A673 (cell line): Measurements from ENCODE around the gene HEXIM2.
"Not testable (repeated sequence)": the region's sequence is repeated elsewhere in the genome, so short reads cannot be mapped to it uniquely, and the experiment has no call there.

Experiments
- CTCF ChIP-seq: fragments of 300-800, 200-600 bp; sonication (generic); conservative IDR thresholded peaks from 2 replicates; pipeline ENCODE4 v1.5.1; 2017; ENCODE audit warnings: low read depth, mild to moderate bottlenecking, antibody characterized with exemption, low read length, moderate library complexity, mixed read lengths
- EZH2 ChIP-seq: fragments of 200-600 bp; sonication (generic); IDR thresholded peaks from 2 replicates; pipeline ENCODE4 v1.6.1; 2017; ENCODE audit warnings: borderline replicate concordance, low read depth, mild to moderate bottlenecking, mixed read lengths, antibody characterized with exemption, low read length; ENCODE audit not compliant: poor library complexity, severe bottlenecking

- not testable (repeated sequence) for TF ChIP-seq CTCF, EZH2
Measured at GRCh38 chr17:45201880-45202279, 40.2 kb downstream of the HEXIM2 start.
